Retina (tissue), 1 donor: Measurements from ENCODE around the gene NPAS2.

Experiments
- DNase-seq: peaks from one replicate; pipeline ENCODE4 v3.0.0-alpha.2; 2016

Gene NPAS2

DNA sequence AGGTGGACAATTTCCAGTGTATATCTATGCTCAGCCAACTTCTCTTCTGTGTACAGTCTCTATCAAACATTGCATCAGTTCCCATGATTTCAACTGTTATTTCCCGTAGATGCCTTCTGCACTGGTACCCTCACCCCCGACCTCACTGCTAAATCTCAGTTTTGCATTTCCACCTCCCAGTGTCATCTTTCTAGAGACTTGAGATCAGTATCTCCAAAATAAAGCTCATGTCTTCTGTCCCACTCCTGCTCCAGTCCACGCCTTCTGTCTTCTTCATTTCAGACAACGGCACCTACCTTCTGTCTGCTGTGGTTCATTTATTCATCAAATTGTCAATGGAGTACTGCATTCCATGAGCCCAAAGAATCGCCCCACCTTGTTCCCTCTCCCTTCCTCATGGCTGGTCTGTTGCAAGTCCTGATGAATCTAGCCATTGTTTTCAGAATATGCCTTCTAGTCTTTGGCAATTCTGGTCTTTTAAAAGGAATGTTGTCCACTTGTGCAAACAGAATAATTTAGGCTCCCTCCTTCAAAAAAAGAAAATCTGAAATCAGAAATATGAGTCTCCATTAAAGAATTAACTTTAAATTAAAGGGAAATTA is 23.3 kb upstream of the NPAS2 start:
- no peak for DNase-seq

DNA sequence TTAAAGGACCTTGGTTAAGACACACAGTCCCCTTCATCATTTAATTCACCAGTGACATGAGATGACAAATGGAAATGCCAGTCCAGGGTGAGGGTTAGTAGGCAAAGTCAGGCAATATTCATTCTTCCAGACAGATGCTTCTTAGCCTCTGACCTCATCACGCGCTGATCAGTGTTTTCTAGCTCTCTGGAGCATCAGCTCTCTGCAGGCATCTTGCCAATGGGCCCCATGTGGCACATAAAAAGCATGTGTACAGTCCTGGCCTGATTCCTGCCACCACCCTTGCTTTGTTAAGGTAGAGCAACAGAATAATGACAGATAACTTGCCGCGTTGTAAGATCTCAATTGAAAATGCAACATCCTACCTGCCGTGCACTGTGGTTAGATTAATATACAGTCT is 20.3 kb upstream of the NPAS2 start:
- peak; percentile 31 for DNase-seq

DNA sequence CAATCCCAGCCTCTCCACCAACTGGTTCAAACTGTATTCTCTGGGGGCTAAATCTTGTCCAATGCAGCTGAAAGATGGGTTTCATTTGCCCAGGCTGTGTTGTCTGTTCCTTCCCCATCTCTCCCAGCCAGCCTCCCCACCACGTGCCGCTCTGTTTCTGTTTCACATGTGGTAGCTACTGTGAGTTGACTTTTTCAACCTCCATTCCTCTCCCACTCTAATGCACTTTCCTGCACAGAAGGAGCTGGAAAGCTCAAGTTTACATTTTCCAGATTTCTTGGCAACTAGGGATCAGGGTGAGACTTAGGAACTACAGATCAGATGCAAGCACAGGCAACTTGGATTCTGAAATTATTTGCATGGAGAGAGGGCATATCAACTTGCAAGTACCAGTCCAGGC is 19.0 kb upstream of the NPAS2 start:
- DNase-seq = no peak

DNA sequence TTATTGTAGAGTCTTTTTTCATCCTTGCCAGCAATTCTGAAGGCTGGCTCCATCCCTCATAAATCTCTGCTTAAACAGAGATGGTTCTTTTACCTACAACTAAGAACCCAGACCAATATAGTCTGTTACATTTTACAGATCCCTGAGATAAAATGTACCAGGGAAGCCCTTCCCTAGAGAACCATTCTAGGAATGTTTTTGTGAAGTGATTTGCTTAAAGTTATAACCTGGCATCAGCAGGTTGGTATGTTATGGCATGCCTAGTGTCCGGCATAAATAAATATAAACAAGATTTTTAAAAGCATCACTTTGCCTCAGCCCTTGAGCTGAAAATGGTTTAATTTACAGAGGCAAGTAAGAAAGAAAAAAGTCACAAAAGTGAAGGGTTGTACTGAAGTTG is 18.5 kb upstream of the NPAS2 start:
- no peak for DNase-seq

DNA sequence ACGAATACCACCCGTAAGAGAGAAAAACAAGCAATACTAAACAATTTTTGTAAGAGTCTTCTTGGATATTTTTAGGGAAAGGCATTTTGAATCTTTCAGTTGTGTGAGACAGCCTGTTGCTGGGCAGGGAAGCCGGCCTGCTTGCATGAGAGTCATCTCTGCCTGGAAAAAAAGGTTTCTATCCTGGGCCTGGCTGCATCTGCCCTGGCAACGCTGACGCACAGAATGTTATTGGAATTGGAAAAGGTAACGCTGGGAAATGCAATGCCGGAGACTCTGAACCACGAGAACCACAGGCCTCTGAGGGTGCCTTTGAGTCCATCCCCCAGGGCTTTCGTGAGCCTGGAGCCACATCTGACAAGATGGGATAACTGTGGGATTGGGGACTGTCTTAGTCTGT is 17.9 kb upstream of the NPAS2 start:
- DNase-seq = no peak

DNA sequence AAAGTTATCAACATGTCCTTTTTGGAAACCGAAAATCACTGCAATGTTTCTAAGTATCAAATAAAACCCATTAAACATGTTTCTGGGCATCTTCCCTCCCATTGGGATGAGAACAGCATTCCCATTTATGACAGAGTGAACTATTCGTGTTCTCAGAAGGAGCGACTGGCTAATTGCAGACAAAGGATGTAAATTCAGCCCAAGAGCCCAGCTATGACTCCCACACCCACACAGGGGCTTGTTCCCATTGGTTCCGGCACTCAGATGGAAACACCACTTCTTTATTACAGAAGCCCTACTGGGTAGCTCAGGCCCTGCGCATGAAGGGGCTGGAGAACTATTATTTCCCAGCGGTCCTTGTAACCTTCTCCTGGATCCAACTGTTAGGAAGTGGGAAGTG is 16.6 kb upstream of the NPAS2 start:
- no peak for DNase-seq

DNA sequence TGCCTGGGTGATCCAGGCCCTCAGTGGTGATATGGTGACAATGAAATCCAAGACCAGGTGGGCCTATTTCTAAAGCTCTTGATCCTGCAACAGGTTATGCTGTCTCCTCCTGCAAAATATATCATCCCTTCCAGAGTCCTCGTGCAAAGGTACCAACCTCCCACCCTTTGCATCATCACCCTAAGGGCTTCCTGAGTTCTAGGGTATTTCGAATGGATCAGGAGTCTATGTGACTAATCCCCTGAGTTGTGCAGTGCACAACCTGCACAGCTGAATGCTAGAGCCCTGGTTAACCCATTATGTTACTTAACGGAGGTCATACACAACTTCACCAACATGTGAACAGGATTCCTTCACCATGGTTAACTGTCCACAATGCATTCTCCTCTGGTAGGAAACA is 13.4 kb upstream of the NPAS2 start:
- DNase-seq = no peak

DNA sequence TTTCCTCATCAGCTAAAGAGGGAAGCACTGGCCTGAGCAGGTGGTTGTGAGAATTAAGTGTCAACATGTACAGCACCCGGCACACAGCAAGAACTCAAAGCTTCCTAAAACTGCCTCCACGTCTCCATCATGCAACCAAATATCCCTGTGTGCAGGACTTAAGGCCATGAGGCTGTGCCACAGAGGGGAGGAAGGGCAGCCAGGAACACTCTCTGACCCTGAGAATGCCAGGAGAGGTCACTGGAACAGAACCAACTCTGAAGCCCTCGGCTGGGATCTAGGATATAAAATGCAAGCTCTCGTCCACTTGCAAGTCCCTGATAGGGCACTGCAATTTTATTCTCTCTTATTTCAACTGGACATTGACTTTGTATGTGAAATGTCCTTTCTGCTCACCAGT is 12.2 kb upstream of the NPAS2 start:
- DNase-seq = no peak

DNA sequence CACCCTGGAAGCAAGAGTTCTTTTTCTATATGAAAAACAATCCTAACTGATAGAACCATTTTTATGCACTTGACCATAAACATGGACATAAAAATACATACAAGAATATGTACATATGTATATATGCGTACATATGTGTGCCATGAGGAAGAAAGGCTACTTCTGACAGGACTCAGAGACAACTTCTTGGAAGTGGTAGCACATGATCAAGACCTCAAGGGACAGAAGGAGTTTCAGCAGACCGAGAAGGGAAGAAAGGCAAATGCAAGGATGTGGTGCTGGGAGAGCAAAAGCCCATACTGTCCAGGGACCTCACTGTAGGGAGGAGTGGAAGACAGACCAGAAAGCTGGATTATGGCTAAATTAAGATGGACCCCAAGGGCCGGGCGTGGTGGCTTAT is 11.4 kb upstream of the NPAS2 start:
- no peak for DNase-seq

DNA sequence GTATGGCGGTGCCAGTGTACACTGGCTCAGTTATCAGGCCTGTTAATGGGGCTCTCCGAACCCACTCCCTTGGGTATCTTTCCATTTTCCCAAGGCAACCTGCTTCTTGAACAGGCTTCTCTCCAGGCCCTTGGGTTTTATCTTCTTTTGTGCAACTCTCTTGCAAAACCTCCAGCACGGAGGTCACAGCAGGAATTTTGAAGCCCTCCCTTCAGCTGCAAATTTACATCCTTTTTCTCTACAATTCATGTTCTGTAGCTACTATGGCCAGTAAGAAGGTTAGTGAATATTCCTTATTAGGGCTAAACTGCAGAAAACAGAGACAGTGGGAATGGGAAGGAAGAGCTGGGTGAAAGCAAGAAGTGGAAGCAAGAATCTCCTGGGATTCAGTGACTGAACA is 10.4 kb upstream of the NPAS2 start:
- no peak for DNase-seq

DNA sequence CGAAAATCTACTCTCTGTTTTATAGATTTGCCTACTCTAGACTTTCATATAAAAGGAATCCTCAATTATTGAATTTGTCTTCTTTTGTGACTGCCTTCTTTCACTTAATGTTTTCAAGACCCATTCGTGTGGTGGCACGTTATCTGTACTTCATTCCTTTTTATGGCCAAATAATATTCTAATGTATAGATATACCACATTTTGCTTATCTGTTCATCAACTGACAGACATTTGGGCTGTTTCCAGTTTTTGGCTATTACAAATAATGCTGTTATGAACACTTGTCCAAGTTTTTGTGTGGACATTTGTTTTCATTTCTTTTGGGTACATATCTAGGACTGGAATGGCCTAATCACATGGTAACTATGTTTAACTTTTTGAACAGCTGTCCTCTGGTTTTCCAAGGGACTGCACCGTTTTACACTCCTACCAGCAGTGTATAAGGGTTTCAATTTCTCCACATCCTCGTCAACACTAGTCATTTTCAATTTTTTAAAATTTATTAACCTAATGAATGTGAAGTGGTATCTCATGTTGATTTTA is 9.3 kb upstream of the NPAS2 start:
- no peak for DNase-seq

DNA sequence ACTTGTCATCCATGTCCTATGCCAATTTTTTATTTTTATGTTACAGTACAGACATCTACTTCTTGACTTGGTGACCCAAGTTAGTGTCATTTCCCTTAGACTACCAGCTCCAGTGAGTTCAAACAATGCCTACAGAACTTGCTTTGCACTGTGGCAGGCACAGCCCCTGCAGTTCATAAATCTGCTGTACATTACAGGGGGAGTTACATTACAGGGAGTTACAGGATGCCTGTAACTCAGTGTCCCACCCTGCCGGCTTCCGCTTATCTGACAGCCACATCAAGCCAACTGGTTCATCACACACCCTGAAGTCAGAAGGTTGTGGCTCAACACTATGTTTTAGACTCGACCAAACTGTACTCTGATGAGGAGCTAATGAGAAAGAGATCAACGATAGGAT is 7.8 kb upstream of the NPAS2 start:
- no peak for DNase-seq

DNA sequence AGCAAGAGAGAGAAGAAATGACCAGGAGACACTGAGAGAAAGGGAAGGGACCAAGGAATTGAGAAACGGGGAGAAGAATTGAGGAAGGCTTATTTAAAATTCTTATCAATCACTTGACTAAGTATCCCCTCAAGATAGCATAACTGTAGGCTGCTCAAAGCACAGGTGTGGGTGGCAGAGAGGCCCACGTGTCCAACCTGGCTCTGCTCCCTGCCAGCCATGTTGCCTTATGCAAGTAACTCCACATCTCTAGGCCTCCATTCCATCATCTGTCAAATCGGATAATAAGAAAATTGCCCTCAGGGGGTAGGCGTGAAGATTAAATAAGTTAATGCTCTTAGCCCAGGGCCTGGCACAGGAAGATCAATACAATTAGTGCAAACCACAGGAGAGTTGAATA is 7.4 kb upstream of the NPAS2 start:
- no peak for DNase-seq

DNA sequence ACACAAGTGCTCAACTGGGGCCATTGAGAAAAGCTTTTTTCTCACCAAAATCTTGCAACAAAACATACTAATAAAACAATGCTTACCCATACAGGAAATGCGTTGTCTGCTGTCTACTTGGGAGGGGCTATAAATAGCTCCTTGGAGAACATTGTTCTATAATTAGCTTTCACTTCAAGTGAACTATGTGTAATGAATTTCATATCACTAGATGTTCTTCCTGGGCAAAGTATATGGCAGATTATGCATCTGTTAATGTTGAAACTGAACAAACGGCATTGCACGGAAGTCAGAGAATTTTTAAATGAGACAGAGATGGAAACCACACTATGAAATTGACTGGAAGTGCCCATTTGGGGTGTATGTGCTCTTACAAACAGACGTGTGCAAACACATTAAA is 6.4 kb upstream of the NPAS2 start:
- DNase-seq = no peak

DNA sequence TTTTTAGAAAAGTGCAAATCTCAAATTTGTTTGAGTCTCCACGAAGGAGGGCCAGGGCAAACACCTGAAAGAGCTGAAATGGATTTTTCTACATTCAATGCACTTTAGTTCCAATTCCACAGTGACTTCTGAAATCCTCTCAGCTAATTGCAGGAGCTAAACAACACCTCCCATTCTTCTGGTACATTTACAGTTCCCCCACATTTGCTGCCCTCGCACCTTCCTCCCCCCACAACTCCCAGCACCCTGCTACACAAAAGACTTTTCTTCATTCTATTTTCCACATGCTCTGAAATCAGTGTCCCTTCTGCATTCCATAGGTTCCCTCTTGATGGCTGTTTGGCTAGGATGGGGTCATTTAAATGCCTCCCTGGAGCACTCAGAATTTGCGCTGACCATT is 5.9 kb upstream of the NPAS2 start:
- DNase-seq = no peak

DNA sequence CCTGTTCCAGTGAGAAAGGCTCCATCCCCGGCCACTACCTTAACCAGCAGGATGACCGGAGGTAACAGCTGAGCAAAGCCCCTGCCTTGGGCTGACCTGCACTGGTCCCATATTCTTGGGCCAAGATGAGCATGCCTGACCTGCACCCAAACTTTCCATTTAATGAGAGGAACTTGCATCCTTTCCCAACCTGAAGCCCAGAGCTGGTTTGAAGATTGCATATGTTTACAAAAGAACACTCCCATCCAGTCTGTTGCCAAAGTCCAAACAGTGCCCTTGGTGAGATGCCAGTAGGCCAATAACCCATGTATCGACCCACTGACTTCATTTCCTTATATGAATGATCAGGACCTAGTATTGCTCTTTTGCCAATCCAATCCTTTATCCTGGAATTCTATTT is 5.5 kb upstream of the NPAS2 start:
- DNase-seq = no peak

DNA sequence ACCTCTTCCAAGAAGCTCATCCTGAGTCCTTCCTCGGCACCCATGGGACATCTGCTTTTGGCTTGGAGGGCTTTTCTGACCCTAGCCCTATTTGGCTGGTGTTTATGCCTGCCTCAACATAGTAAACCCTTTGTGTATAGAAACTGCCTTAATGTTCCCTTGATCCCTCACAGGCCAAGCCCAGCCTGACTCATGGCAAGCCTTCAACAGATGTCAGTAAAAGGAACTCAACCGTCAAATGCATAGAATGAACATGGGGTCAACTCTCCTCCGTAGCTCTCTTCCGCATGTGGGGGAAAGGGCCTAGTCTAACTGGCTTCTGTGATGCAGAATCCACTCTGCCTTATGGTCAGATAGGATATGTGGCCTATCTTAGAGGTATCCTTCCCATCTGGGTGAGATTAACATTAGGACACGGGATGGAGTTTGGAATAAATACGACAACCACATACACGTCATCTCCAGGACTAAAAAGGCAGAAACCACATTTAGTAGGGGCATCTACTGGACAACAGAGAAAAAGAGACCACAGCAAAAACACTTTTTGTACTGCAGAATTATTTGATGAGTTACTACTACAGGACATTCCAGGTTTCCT is 2.5 kb upstream of the NPAS2 start:
- DNase-seq = no peak

DNA sequence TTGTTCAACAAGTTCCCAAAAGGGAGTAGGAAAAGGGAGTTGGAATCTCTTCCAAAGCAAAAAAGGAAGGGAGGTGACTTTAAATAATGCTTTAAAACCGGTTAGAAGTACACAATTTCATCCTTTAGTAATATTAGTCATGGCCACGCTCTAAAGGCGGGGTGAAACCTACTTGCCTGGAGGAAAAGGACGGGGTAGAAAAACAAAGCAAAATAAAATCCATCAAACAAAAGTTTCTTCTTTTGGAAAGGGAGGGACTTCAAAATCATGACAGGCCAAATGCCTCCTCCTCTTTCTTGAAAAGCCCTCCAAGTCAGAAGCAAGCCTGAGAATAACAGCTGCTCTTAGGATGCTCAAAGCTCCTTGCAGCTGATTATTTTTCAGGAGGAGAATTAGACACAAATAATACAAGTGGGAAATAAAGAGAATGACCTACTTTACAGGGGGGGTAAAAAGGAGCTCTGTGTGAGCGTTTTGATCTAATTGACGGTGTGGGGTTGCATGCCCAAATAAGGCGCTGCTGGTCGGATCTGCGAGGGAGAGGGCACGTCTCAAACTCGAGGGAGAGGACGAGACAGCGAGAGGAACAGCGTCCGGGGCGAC is 1.8 kb upstream of the NPAS2 start:
- no peak for DNase-seq

DNA sequence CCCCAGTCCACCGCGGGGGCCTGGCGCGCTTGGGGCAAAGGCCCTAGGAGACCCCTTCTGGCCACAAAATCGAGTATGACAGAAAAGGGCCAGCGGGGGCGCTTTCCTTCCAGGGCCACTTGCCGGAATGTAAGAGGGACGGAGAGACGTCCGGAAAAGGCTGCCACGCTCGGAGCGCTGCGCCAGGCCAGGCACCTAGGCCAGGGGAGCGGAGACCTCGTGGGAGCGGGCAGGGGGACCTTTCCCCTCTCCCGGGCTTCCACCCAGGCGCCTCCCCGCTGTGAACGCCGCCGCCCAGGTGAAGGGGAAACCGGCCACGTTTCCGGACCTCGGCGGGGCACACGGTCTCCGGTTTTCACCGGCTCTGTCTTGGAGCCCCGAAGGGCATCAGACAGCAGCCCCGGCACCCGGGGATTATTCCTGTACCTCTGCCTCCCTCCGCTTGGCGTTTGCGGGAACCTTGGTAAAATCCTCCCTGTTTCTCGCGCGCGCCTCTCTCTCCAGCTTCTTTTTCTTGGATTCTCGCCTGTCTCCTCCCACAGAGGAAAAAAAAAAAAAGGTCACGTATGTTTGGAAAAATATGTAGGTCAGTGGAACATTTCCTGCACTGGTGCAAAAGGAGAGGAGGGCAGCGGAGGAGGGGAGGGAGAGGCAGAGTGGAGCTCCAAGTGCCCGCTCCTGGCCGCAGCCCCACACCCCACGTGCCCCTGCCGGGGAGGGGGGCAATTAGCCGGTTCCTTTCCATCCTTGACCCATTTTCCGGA is 1.2 kb upstream of the NPAS2 start:
- DNase-seq = peak; percentile 87

DNA sequence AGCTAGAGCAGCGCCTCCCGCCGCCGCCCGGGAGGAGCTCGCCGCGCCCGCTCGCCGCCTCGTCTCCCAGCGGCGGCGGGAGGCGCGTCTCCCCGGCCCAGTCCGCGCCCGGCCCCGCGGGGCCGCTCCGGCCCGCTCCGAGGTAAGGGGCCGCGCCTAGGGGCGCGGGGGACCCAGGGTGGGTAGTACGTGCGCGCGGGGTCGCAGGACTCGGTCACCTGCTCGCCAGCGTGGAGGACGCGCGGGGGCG is 259 bp downstream of the NPAS2 start:
- no peak for DNase-seq

DNA sequence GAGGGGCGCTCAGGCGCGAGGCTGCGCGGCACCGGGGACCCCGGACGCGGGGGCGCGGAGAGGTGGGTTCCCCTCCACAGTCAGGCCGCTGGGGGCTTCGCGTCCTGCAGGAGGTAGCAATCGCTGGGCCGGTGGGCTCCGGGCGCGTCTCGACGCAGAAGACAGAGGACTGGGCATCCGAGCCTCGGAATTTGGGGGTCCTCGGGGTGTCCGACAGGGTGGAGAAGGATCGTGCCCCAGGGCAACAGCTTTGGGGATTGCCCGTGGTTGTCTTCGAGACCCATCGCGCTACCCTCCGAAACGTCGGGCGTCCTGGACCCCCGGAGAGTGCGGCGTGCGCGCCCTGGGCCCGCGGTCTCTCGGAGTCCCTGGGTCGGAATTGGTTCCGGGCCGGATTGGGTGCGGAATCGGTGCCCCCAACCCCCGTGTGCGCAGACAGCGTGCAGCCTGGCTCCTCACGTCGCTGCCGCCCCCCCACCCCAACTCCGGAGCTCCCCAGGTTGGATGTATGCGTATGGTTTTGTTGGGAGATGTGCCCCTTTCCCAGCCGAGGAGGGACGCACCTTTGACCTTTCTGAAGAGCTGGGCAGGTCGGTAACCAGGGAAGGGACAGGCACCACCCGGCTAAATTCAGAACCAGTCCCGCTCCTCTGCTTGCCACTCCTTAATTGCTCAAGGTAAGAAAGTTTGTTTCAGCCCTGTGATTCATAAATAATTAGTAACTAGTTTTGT is 750 bp downstream of the NPAS2 start:
- DNase-seq = peak; percentile 60

DNA sequence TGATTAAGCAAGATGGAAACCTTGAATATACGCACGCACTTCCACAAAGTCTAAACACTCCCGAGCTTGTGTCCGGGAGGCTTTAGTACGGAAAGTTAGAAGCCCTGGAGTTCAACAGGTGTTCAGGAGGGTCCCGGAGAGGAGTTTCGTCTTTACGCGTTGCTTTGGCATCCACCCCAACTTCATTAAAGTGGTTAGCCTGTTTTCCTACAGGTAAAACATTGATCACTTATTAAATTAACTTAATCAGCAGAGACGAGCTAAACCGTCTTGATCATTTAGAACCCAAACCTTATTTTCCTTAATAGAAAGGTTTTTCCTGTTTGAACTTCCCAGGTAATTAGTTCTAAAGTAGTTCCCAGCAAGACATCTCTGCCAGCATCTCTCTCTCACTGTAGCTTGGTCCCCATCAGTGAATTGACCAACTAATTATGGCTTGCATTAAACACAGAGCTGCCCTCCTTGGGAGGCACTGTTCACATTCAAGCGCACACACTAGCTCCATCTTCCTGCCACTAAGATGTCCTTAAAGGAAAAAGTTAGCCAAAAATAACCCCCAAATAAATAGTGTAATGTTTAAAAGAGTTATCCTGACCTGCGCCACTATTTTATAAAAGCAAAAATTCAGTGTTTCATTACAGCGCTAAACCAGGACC is 1.4 kb downstream of the NPAS2 start:
- DNase-seq = peak; percentile 26

DNA sequence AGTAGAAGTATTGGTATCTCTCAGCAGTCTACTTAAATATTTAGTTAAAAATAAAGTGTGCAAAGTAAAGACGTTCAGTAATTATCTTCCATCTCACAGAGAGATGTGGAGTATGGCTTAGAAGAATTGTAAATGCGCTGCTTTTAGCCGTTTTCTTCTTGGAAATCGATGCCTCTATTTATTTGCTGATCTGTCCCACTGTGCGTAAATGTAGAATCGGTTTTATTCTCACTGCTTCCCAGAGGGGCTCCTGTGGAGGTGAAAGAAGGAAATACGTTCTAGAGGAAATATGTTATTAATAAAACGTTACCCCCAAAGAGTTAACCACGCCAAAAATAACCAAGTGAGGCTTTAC is 1.9 kb downstream of the NPAS2 start:
- DNase-seq = no peak
